HepG2 (cell line): ENCODE data around the gene SERPINA3. TPM values are rescaled to one million over a fixed set of nuclear protein-coding genes. Genes with fewer than 3 reads are reported as not detected.

Experiments used
- CREB3 ChIP-seq: sonication (generic); formaldehyde crosslinking; IDR thresholded peaks from 2 replicates; pipeline ENCODE4 v1.5.0; 2020; ENCODE audit warnings: missing genetic modification reagents
- GATAD1 ChIP-seq: IDR thresholded peaks from 2 replicates; pipeline ENCODE4 v1.6.1; 2016; ENCODE audit warnings: missing genetic modification reagents, missing compliant biosample characterization
- GFI1 ChIP-seq: sonication (generic); formaldehyde crosslinking; IDR thresholded peaks from 2 replicates; pipeline ENCODE4 v1.5.0; 2020; ENCODE audit warnings: missing genetic modification reagents, mild to moderate bottlenecking, borderline replicate concordance
- HMGXB4 ChIP-seq, 2 experiments: sonication (generic) in 1 of 2; formaldehyde crosslinking in 1 of 2; IDR thresholded peaks; 2 replicates each; pipeline versions ENCODE4 v1.4.0 to v1.6.1; 2018 to 2020; ENCODE audit warnings: missing genetic modification reagents in 2 of 2, borderline replicate concordance in 1 of 2, low read depth in 1 of 2, mild to moderate bottlenecking in 1 of 2, missing biosample characterization in 1 of 2
- MYC ChIP-seq: sonication (generic); formaldehyde crosslinking; IDR thresholded peaks from 2 replicates; pipeline ENCODE4 v1.9.0; 2021; ENCODE audit warnings: missing genetic modification reagents, borderline replicate concordance
- NFYB ChIP-seq: sonication (generic); formaldehyde crosslinking; IDR thresholded peaks from 2 replicates; pipeline ENCODE4 v1.4.0; 2020; ENCODE audit warnings: missing genetic modification reagents
- NKX3-1 ChIP-seq: sonication (generic); formaldehyde crosslinking; IDR thresholded peaks from 2 replicates; pipeline ENCODE4 v1.5.0; 2020; ENCODE audit warnings: missing genetic modification reagents
- NR3C1 ChIP-seq: sonication (generic); formaldehyde crosslinking; IDR thresholded peaks from 2 replicates; pipeline ENCODE4 v1.4.0; 2020; ENCODE audit warnings: missing genetic modification reagents
- RAD51 ChIP-seq: fragments of 450-650 bp; IDR thresholded peaks from 2 replicates; pipeline ENCODE4 v1.6.1; 2016; ENCODE audit warnings: borderline replicate concordance
- SAP130 ChIP-seq: IDR thresholded peaks from 2 replicates; pipeline ENCODE4 v1.6.1; 2016; ENCODE audit warnings: low read depth
- TCF12 ChIP-seq, 2 experiments: fragments of 450-650 bp in 1 of 2; sonication (generic) in 1 of 2; formaldehyde crosslinking in 1 of 2; IDR thresholded peaks; 2 replicates each; pipeline versions ENCODE4 v1.6.1 to v1.8.0; 2017 to 2022; ENCODE audit warnings: antibody characterized with exemption in 1 of 2, mild to moderate bottlenecking in 1 of 2, missing genetic modification reagents in 1 of 2, moderate library complexity in 1 of 2
- USF2 ChIP-seq, 2 experiments: sonication (generic) in 1 of 2; formaldehyde crosslinking in 1 of 2; IDR thresholded peaks; 2 replicates each; pipeline versions ENCODE4 v1.5.1 to v1.6.1; 2011 to 2020; ENCODE audit warnings: borderline replicate concordance in 1 of 2, low read depth in 1 of 2, low read length in 1 of 2, mild to moderate bottlenecking in 1 of 2, missing genetic modification reagents in 1 of 2, moderate library complexity in 1 of 2
- ZBTB46 ChIP-seq: sonication (generic); formaldehyde crosslinking; IDR thresholded peaks from 2 replicates; pipeline ENCODE4 v1.4.0; 2020; ENCODE audit warnings: mild to moderate bottlenecking, missing genetic modification reagents, borderline replicate concordance
- ZMAT5 ChIP-seq: sonication (generic); formaldehyde crosslinking; IDR thresholded peaks from 2 replicates; pipeline ENCODE4 v1.5.0; 2020; ENCODE audit warnings: mild to moderate bottlenecking, low read depth, missing genetic modification reagents, borderline replicate concordance
- ZNF24 ChIP-seq: fragments of 450-650 bp; IDR thresholded peaks from 2 replicates; pipeline ENCODE4 v1.6.1; 2017; ENCODE audit warnings: antibody characterized with exemption, mild to moderate bottlenecking
- ZNF280B ChIP-seq: sonication (generic); formaldehyde crosslinking; IDR thresholded peaks from 2 replicates; pipeline ENCODE4 v1.5.0; 2020; ENCODE audit warnings: missing genetic modification reagents, mild to moderate bottlenecking, borderline replicate concordance
- ZNF432 ChIP-seq: sonication (generic); formaldehyde crosslinking; IDR thresholded peaks from 2 replicates; pipeline ENCODE4 v1.5.0; 2020; ENCODE audit warnings: missing genetic modification reagents, mild to moderate bottlenecking, borderline replicate concordance
- ZNF549 ChIP-seq: sonication (generic); formaldehyde crosslinking; IDR thresholded peaks from 2 replicates; pipeline ENCODE4 v1.5.0; 2020; ENCODE audit warnings: missing genetic modification reagents
- ZNF670 ChIP-seq: sonication (generic); formaldehyde crosslinking; IDR thresholded peaks from 2 replicates; pipeline ENCODE4 v1.8.0; 2022; ENCODE audit warnings: mild to moderate bottlenecking, missing genetic modification reagents, borderline replicate concordance
- ZNF674 ChIP-seq: sonication (generic); formaldehyde crosslinking; IDR thresholded peaks from 2 replicates; pipeline ENCODE4 v1.5.0; 2020; ENCODE audit warnings: low read depth, mild to moderate bottlenecking, missing genetic modification reagents
- polyA plus RNA-seq, 8 experiments: library from polyadenylated mRNA; depleted of rRNA in 3 of 8; stranded (reverse) in 7 of 8; unstranded in 1 of 8; fragments of >200 nt; fragmentation: Illumina TruSeq in 4 of 8; extraction: Trizol in 4 of 8; gene quantifications; 2 replicates each; pipeline versions ENCODE4 v1.2.1 to v1.2.3, GENCODE V29; 2011 to 2016; ENCODE audit warnings: low read depth in 4 of 8, missing spikeins in 1 of 8, mixed read lengths in 1 of 8; ENCODE audit not compliant: insufficient read depth in 1 of 8
- total RNA-seq, 5 experiments: library from RNA; depleted of rRNA; stranded (reverse); fragments of >200 nt; fragmentation: Illumina TruSeq; extraction: Trizol; gene quantifications; 2 replicates each; pipeline ENCODE4 v1.2.3, GENCODE V29; 2016; ENCODE audit warnings: low read depth in 1 of 5

Gene SERPINA3
- total and polyA plus RNA-seq, 2 of the 13 experiments (the other 11 are each of a cell fraction or from before 2014, with no cell fraction given) = 825 to 2,200 TPM

- TF ChIP-seq SAP130 (CRISPR knock-in tag) = peak; percentile 21; the same call in 1 of the 2 replicates
- 0 out of 2 replicates have a peak, but pooled peaks have one; percentile 19 for TF ChIP-seq GATAD1
- no peak for TF ChIP-seq ZNF432 (CRISPR knock-in tag)
- no peak for TF ChIP-seq TCF12 (IDR thresholded peaks at IDR 0.05)
- no peak for TF ChIP-seq TCF12 (CRISPR knock-in tag; IDR thresholded peaks at IDR 0.05)
- no peak for TF ChIP-seq ZNF670
- peak; percentile 87 for TF ChIP-seq USF2 (IDR thresholded peaks at IDR 0.05; ENCODE audit: low read depth, low read length)
- peak; percentile 86; the same call in 1 of the 2 replicates for TF ChIP-seq USF2 (CRISPR knock-in tag; IDR thresholded peaks at IDR 0.05; ENCODE audit: borderline replicate concordance)
- no peak for TF ChIP-seq CREB3 (CRISPR knock-in tag)
- peak in 1 of 2 experiments; percentile 55; a peak in 1 of 4 replicates for TF ChIP-seq HMGXB4 (CRISPR knock-in tag; IDR thresholded peaks at IDR 0.05; ENCODE audit: borderline replicate concordance in 1 of 2, low read depth in 1 of 2)
- TF ChIP-seq NFYB (CRISPR knock-in tag) = no peak
- TF ChIP-seq MYC (CRISPR knock-in tag) = no peak
- TF ChIP-seq NKX3-1 (CRISPR knock-in tag) = no peak
- TF ChIP-seq ZBTB46 (CRISPR knock-in tag) = no peak
- TF ChIP-seq ZNF24 = no peak
- no peak for TF ChIP-seq ZNF280B (CRISPR knock-in tag)
- no peak for TF ChIP-seq GFI1 (CRISPR knock-in tag)
- TF ChIP-seq ZMAT5 = no peak
- TF ChIP-seq ZNF549 (CRISPR knock-in tag) = no peak
- peak; percentile 94 for TF ChIP-seq RAD51
- no peak for TF ChIP-seq ZNF674
- no peak for TF ChIP-seq NR3C1
These were observed 29.3 kb upstream of the SERPINA3 start (continued) for GRCh38 chr14:94582851-94583250.
